DLD1 (cell line): Measurements from ENCODE around the gene STUB1.

Source experiments
- in situ Hi-C: cut with HindIII; loops from 2 replicates; pipeline ENCODE4 v1.10.0; 2017; ENCODE audit warnings: low sequenced_read_pairs

The STUB1 gene

GRCh38 chr16:722835-723633, 42.8 kb downstream of the STUB1 start:
- in situ Hi-C loops: no loop called here

DNA sequence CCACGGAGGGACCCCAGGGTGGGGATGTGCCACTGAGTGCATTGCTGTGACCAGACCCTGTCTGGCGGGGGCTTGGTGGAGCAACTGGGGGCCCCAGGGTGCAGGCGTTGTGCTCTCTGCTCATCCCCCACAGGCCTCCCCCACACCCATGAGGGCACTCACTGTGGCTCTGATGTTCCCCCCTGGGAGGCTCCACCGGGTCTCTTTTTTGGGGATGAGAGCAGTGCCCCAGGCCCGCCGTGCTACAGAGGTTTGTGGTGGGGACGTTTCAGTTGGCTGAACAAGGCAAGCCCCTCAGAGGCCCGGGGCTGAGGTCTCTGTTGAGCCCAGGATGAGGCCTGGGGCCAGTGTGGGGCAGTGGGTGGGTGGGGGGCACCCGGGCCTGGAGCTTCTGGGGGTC, 43.5 kb downstream of the STUB1 start:
- in situ Hi-C loops: no loop called here

GRCh38 chr16:724188-725040, 44.2 kb downstream of the STUB1 start:
- in situ Hi-C loops: no loop called here

DNA sequence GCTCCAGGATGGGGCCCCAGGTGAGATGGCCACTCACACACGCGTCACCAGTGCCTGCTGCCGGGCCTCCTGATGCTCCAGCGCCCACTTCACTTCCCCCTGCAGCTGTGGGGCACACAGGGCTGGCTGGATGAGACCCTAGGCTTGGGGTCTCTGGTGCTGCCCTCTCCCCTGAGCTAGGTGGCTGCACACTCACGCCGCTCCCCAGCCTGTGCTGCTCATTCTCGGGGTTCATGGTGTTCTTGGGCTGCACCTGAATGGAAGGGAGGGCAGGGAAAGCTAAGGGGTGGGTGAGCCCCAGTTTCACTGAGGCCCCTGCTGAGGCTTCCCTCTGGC, 44.8 kb downstream of the STUB1 start:
- in situ Hi-C loops: no loop called here

DNA sequence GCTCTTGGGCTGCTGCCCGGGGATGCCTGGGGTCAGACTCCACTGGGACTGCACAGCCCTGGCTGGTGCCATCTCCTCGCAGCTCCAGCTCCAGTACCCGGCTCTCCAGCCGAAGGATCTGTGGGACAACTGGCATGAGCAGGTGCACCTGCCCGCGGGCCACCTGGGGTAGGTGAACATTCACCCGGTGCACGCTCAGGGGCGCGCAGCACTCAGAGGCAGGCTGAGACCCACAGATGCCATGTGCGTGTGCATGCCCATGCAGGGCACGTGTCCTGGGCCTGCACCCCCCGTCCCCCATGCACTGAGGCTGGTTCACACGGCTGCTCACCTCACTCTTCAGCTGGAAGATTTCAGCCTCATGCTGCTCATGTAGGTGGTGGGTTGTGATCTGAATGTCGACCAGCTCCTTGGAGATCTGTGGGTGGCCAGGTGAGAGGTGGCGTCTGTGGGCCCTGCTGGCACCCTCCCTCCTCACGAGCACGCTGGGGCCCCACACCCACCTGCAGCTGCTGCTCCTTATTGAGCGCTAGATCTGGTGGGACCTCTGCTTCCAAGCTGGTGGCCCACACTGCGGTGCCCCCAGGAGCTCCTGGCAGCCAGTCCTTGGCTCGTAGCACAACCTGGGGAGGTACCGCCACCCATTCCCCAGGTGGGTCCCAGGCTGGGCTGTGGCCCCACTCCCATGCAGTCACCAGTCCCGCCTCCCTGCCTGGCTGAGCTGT, 45.4 kb downstream of the STUB1 start:
- in situ Hi-C loops: no loop called here

DNA sequence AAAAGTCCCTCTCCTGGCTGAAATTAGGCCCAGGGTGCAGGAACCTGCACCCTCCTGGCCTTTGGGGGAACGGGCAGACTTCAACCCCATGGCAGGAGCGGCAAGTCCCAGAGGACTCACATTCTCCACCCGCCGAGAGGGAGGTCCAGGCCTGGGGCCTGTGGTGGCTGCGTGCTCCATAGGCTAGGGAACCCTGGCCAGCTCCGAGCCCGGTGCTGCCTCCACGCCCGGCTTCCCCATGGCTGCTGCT, 45.9 kb downstream of the STUB1 start:
- in situ Hi-C loops: no loop called here

DNA sequence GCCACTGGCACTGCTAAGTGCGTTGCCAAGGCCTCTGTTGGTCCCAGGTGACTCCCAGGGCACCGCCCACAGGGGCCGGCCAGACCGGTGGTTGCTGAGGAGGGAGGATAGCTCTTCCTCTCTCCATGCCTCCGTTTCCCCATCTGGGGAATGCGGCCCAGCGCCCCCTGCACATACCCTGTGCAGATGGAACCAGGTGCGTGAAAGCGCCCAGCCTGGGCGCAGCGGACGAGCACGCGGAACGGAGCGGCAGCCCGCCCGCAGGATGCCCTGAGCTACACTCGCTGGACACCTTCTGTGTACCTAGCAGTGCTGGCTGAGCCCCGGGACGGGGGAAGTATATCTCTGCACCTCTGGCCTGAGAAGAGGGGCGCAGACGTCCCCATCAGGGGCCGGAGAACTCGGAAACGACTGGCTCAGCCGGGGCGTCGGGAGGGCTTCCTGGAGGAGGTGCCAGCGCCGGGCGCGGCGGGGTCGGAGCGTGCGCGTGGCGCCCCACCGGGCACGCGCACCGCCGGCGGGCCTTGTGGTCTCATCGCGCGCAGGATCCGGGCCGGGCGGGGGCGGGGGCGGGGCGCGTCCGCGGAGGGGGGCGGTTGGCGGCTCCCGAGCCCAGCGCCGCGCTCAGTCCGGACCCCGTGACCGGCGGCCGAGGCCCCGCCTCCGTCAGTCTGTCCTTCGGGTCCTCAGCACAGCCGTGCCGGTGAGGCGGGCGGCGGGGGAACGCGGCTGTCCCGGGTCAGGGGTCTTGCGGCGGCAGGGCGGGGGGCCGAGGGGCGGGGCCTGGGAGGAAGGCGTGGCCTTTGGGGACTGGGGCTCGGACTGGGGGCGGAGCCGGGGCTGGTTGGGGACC, 46.5 kb downstream of the STUB1 start, which contains the start of the genes CCDC78 and HAGHL:
CCDC78 (minus strand) TSS at position 6 of the 853 bp plus-strand sequence. CDS start 76 bp downstream, outside the sequence.
HAGHL (plus strand) TSS at position 669 of the 853 bp plus-strand sequence. CDS start 404 bp downstream, outside the sequence.
- in situ Hi-C loops: no loop called here

- in situ Hi-C loops: no loop called here
These were observed 47.2 kb downstream of the STUB1 start for GRCh38 chr16:727291-727977.

- in situ Hi-C loops: no loop called here
These were observed 48.1 kb downstream of the STUB1 start for GRCh38 chr16:728131-728889.

DNA sequence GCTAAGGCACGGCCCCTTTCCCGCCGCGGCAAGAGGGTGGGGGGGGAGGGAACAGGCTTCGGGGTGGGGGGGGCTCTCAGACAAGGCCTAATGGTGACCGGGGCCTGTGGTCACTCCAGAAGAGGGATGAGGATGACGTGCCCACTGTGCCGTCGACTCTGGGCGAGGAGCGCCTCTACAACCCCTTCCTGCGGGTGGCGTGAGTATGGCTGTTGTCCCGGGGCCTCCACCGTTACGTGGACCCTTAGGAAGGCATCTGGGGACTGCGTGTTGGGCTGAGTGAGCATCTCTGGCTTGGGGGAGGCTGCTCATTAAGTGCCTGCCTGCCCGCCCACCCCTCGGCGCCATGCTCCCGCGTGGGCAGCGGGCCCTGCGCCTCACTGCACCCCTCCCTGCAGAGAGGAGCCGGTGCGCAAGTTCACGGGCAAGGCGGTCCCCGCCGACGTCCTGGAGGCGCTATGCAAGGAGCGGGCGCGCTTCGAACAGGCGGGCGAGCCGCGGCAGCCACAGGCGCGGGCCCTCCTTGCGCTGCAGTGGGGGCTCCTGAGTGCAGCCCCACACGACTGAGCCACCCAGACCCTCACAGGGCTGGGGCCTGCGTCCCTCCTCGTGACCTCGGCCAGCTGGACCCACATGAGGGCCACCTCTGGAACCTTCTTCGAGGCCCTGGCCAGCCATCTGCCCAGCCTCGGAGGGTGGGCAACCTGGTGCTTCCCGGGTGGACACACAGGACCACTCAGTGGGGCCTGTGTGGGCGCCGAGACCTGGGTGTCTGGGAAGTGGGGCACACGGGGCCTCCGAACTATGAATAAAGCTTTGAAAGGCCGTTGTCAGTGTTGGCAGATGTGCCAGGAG, 48.9 kb downstream of the STUB1 start:
- in situ Hi-C loops: no loop called here

DNA sequence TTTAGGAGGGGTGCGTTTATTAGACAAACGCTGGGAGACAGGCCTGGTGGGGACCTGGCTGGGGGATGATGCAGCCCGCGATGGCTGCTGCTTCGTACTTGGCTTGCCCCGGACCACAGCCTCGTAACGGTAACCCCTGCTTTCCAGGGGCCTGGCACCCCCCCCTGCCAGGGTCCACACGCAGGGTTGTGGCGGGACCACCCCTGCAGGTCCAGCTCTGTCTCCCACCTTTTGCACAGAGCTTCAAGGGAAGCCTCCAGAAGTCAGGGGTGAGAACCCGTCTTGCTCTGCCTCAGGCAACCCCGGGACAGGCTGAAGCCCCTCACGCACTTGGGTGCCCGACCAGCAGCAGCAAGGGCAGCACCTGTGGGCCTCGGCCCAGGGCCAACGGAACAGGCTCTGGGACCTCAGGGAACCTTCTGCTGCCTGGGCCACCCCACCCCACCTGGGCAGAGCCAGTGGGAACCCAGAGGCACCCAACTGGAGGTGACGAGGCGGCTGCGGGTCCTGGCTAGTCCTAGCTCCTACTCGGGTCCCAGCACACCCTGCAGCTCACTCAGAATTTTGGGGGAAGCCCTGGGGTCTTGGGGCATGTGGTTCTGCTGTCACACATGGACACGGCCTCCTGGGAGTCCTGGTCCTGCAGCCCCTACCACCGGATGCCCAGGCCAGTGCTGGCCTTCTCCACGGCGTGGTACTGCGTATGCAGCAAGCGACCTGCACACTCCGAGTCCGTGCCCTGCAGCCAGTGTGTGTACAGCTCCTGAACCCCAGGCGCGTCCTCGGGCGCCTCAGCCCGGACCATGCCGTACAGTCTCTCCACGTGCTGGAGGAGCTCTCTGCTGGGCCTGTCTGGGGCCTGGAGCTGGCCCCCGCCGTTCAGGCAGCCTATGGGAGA, 49.8 kb downstream of the STUB1 start:
- in situ Hi-C loops: no loop called here

DNA sequence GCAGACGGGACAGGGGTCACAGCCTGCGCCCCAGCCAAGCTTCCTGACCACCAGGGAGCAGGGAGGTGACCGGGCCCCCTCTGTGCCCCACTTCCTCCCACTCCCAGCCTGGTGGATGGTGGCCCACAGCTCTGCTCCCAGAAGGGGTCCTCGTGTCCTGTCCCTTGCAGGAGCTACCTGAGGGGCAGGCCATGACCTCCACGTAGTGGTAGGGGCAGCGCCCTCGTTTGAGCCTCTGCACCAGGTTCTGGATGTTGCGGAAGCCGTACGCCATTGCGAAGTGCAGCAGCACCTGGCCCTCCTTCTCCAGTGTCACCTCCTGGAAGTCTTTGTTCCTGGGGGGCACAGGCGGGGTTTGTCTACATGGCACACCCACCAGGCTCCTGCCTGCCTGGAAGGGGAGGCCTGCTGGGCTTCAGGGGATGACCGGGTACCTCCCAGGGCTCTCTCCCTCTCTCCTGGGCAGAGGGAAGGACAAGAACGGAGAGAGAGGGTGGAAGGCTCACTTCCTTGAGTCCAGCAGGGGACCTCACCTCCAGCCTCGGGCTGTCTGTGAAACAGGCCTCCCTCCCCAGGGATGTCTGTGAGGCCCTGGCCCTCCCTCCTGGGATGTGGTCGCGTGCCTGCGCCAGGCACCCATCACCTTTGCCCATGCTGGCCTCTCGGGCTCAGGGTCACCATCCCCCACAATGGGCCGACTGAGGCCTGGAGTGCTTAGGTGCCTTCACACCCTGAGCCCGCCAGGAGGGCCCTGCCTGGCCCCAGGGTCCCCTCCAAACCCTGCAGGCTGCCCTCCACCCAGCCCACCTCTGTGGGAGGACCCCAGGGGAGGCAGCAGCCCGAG, 50.7 kb downstream of the STUB1 start:
- in situ Hi-C loops: no loop called here

GRCh38 chr16:732332-732731, 52.1 kb downstream of the STUB1 start:
- in situ Hi-C loops: no loop called here
